PFSK-1 (cell line): Measurements from ENCODE around the gene TNFAIP8.

ENCODE experiments used
- FOXP2 ChIP-seq: optimal IDR thresholded peaks from 2 replicates; pipeline ENCODE3; 2011; ENCODE audit warnings: borderline replicate concordance, control low read depth, inconsistent platforms; ENCODE audit not compliant: insufficient read depth; ENCODE audit errors: extremely low read length, extremely low read depth
- POLR2AphosphoS5 ChIP-seq: IDR thresholded peaks from 2 replicates; pipeline ENCODE4 v1.6.1; 2012; ENCODE audit warnings: low read depth, mild to moderate bottlenecking, control low read depth, low read length, moderate library complexity
- REST ChIP-seq, 2 experiments: IDR thresholded peaks; 2 replicates each; pipeline versions ENCODE4 v1.6.1 to v1.8.0; 2011 to 2012; ENCODE audit warnings: low read depth in 2 of 2, low read length in 2 of 2, control low read depth in 1 of 2, inconsistent platforms in 1 of 2, mild to moderate bottlenecking in 1 of 2, moderate library complexity in 1 of 2; ENCODE audit not compliant: insufficient read depth in 1 of 2
- SIN3A ChIP-seq: IDR thresholded peaks from 2 replicates; pipeline ENCODE4 v1.6.1; 2012; ENCODE audit warnings: mild to moderate bottlenecking, low read length, moderate library complexity, borderline replicate concordance; ENCODE audit not compliant: insufficient read depth
- TAF1 ChIP-seq: IDR thresholded peaks from 2 replicates; pipeline ENCODE4 v1.6.1; 2012; ENCODE audit warnings: low read length, control low read depth, borderline replicate concordance; ENCODE audit not compliant: insufficient read depth

The TNFAIP8 gene

GRCh38 chr5:119346394-119346793 is 9.4 kb upstream of the TNFAIP8 start:
- no peak for TF ChIP-seq TAF1

- no peak for TF ChIP-seq SIN3A
- no peak for TF ChIP-seq POLR2AphosphoS5
- TF ChIP-seq REST (IDR thresholded peaks at IDR 0.05; ENCODE audit: insufficient read depth in 1 of 2, low read depth in 2 of 2, low read length in 2 of 2) = no peak
- TF ChIP-seq TAF1 = no peak
- TF ChIP-seq FOXP2 = no peak
Observed at GRCh38 chr5:119347574-119347973, 8.2 kb upstream of the TNFAIP8 start.

DNA sequence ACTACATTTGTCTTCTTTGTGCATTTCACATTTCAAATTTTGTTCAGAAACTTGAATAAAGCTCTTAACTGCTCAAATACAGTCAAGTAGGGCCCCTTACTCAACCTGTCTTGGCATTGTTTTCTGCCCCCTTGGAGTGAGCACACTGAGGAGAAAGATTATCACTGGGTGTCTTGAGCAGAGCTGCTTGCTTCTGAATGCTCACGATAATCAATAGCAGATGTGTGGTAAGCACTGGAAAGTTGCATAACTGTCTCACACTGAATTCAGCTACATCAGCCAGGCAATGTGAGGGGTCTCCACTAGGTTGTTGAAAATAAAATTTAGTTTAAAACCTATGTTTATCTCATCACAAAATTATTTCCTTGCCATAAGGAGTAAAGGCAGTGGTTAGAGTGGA is 7.8 kb upstream of the TNFAIP8 start:
- TF ChIP-seq FOXP2 (no peak), REST (IDR thresholded peaks at IDR 0.05; ENCODE audit: insufficient read depth in 1 of 2, low read depth in 2 of 2, low read length in 2 of 2) (no peak), POLR2AphosphoS5 (no peak), SIN3A (no peak)

- no peak for TF ChIP-seq REST (IDR thresholded peaks at IDR 0.05; ENCODE audit: insufficient read depth in 1 of 2, low read depth in 2 of 2, low read length in 2 of 2)
- no peak for TF ChIP-seq POLR2AphosphoS5
- TF ChIP-seq FOXP2 = no peak
- no peak for TF ChIP-seq TAF1
- TF ChIP-seq SIN3A = no peak
Observed at GRCh38 chr5:119353213-119353612, 2.6 kb upstream of the TNFAIP8 start.

DNA sequence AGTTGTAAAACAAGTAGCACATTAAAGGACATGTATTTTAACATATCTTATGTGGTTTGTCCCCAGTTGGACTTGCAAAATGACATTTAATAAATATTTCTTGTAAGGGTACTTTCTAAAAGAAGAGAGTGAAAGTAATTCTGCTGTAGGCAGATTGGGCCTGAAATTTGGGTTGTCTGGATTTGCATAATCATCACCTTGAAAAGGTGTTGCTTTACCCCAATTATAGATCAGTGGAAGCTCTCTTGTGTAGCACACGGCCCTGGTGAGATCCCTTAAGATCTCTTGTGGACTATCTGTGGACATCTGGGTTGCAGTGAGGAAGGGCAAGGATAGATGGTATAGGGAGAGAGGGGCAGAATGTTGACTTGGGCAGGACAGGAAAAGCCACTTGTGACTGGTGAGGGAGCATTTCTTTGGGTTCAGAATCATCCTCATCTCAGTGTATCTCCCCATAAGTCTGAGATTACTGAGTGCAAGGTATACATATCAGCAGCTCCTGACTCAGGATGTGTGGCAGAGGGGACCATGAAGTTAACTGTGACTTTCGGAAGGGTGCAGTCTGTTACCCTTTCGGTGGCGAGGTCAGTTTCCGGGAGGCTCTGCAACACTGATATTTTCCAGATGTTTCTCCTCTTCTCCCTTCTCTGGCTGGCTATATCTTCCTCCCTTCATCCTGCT is 2.0 kb upstream of the TNFAIP8 start:
- TF ChIP-seq REST (IDR thresholded peaks at IDR 0.05; ENCODE audit: insufficient read depth in 1 of 2, low read depth in 2 of 2, low read length in 2 of 2) (no peak), TAF1 (no peak), POLR2AphosphoS5 (no peak), FOXP2 (no peak), SIN3A (no peak)
